Transverse colon (tissue), 3 donors: ENCODE data around the gene VENTX.

Source experiments
- EP300 ChIP-seq: sonication (generic); formaldehyde crosslinking; IDR thresholded peaks from one replicate; pipeline ENCODE4 v1.6.1; 2017; ENCODE audit warnings: antibody characterized with exemption, low read depth
- POLR2A ChIP-seq: fragments of 450-650 bp; IDR thresholded peaks from one replicate; pipeline ENCODE4 v1.6.1; 2016; ENCODE audit warnings: antibody characterized with exemption, mild to moderate bottlenecking, moderate library complexity
- TF ChIP-seq, protein P1 (sequence below), 5 experiments: fragments of 200-600 bp in 3 of 5; fragments of 450-650 bp in 2 of 5; sonication (generic) in 3 of 5; IDR thresholded peaks; 1 replicate in 2 of 5; 2 replicates in 3 of 5; pipeline ENCODE4 v1.5.1; 2016 to 2017; ENCODE audit warnings: antibody characterized with exemption in 5 of 5, inconsistent platforms in 3 of 5, mild to moderate bottlenecking in 2 of 5, moderate library complexity in 1 of 5

DNA sequence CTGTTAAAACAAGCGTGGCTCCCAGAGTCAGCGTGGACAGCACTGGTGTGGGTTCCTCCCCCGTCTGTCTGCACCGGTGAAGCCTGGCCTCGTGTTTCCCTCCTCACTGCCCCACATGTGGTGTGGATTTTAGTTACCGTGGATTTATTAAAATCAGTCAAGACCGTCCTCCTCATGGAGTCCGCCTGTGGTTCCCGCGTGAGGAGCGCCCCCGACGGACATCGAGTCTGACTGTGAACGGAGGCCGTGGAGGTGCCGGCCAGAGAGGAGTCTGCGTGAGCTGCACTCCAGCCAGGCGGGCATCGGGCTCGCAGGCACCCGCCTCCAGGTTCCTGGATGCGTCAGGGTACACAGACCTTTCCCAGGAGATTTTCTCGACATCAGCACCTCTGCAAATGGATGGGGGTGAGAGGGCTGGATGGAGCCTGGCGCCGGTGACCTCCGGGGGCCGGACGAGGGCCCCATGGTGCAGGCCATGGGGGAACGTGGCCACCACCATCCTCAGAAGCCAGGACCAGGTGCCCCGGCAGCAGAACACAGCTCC lies 33.9 kb upstream of the VENTX start:
- TF ChIP-seq POLR2A (no peak), EP300 (no peak)
- TF ChIP-seq, protein P1, sequence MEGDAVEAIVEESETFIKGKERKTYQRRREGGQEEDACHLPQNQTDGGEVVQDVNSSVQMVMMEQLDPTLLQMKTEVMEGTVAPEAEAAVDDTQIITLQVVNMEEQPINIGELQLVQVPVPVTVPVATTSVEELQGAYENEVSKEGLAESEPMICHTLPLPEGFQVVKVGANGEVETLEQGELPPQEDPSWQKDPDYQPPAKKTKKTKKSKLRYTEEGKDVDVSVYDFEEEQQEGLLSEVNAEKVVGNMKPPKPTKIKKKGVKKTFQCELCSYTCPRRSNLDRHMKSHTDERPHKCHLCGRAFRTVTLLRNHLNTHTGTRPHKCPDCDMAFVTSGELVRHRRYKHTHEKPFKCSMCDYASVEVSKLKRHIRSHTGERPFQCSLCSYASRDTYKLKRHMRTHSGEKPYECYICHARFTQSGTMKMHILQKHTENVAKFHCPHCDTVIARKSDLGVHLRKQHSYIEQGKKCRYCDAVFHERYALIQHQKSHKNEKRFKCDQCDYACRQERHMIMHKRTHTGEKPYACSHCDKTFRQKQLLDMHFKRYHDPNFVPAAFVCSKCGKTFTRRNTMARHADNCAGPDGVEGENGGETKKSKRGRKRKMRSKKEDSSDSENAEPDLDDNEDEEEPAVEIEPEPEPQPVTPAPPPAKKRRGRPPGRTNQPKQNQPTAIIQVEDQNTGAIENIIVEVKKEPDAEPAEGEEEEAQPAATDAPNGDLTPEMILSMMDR (IDR thresholded peaks at IDR 0.05), result no peak
